ENCODE results near the gene HCFC1R1. TPM values are rescaled to one million over a fixed set of nuclear protein-coding genes. Genes with fewer than 3 reads are reported as not detected.

Gene HCFC1R1
- total and polyA plus RNA-seq, 2 of the 8 experiments (the other 6 are each of a cell fraction or from before 2014, with no cell fraction given) = 72.7 to 138 TPM

GRCh38 chr16:3025032-3026002, 1.6 kb upstream of the HCFC1R1 start:
- Histone ChIP-seq H2AFZ (ENCODE audit: low read length) (no peak overlapping the region), H2BK5ac (ENCODE audit: low read depth, low read length) (no peak overlapping the region), H3K9me3 (ENCODE audit: insufficient read depth in 2 of 2, low read depth in 1 of 2, low read length in 1 of 2) (no peaks in the 10 kb centered on the region), H3K56ac (replicated peaks; ENCODE audit: insufficient read length, low read depth, low read length) (no peak overlapping the region), H3K9ac (replicated peaks in 1 of 4; ENCODE audit: extremely low read depth in 1 of 4, low read depth in 3 of 4, low read length in 3 of 4) (no peak overlapping the region), H3K36me3 (ENCODE audit: control insufficient read depth in 2 of 4, insufficient read depth in 4 of 4, low read length in 3 of 4) (peaks cover 0 to 19% (median 11%) of the 10 kb centered on the region in 4 experiments; a peak in 7 of 8 replicates), H3K27me3 (replicated peaks in 1 of 4; ENCODE audit: control insufficient read depth in 3 of 4, extremely low read depth in 1 of 4, insufficient read depth in 3 of 4, low read length in 3 of 4) (no peaks in the 10 kb centered on the region), H3K79me1 (ENCODE audit: low read depth, low read length) (no peaks in the 10 kb centered on the region), H3K4me1 (replicated peaks in 1 of 4; ENCODE audit: control insufficient read depth in 3 of 4, insufficient read depth in 4 of 4, low read length in 3 of 4) (peaks cover 0 to 23% (median 20%) of the 10 kb centered on the region in 4 experiments; a peak in 6 of 7 replicates), H2BK12ac (ENCODE audit: low read depth, low read length) (no peak overlapping the region), H4K5ac (ENCODE audit: insufficient read length, low read depth, low read length) (no peak overlapping the region), H3K79me2 (ENCODE audit: control insufficient read depth in 1 of 2, insufficient read depth in 2 of 2, low read length in 2 of 2) (peaks cover 0 to 3% of the 10 kb centered on the region in 2 experiments; a peak in 1 of 4 replicates), H3K4me3 (ENCODE audit: extremely low read depth in 1 of 4, insufficient read depth in 2 of 4, low read depth in 3 of 4, low read length in 4 of 4) (no peak overlapping the region), H3K23me2 (ENCODE audit: low read depth, low read length) (peaks cover 17% of the 10 kb centered on the region; the same call in 1 of the 2 replicates), H4K91ac (replicated peaks; ENCODE audit: insufficient read length, low read length) (no peak overlapping the region), H4K20me1 (replicated peaks in 1 of 2; ENCODE audit: control insufficient read depth in 1 of 2, insufficient read depth in 2 of 2, low read length in 2 of 2) (peaks cover 9 to 26% of the 10 kb centered on the region in 2 experiments), H4K8ac (ENCODE audit: extremely low read depth, insufficient read depth, low read length) (no peak overlapping the region; the same call in 1 of the 2 replicates), H3K4me2 (ENCODE audit: insufficient read depth in 1 of 2, low read depth in 2 of 2, low read length in 2 of 2) (no peak overlapping the region), H3K14ac (ENCODE audit: insufficient read length) (no peak overlapping the region), H2BK15ac (ENCODE audit: low read length) (no peak overlapping the region), H3K27ac (ENCODE audit: low read depth, low read length) (no peak overlapping the region), H2BK20ac (ENCODE audit: low read length) (no peak overlapping the region), H3K23ac (ENCODE audit: insufficient read length) (no peak overlapping the region), H3K4ac (replicated peaks; ENCODE audit: insufficient read length, low read depth, low read length) (no peak overlapping the region), H2AK5ac (ENCODE audit: low read depth, low read length) (no peak overlapping the region), H2BK120ac (replicated peaks; ENCODE audit: low read depth, low read length) (no peak overlapping the region), H3K18ac (ENCODE audit: extremely low read depth, low read length) (no peak overlapping the region)
- no peak for DNase-seq (ENCODE audit: low read depth in 1 of 2, low spot score in 2 of 2)
- no peak for FAIRE-seq
- POLR2A ChIA-PET (ENCODE audit: partially characterized antibody) = interaction anchor here (0.5 to 35.7 kb wide), 12 partner anchors 4 to 145 kb away, joined by 3 to 1808 read pairs (median 53); partner anchors contain the start of genes BICDL2, CLDN6, CLDN9 and HCFC1R1
- 85% methylated on average over 18 of the region's 18 CpGs; no CpG with 5 or more reads in 1 of the 2 experiments for WGBS, 2 experiments (ENCODE audit: extremely low coverage in 1 of 2, insufficient coverage in 1 of 2, insufficient read length in 1 of 2, insufficient replicate concordance in 2 of 2, low coverage in 1 of 2, low lambda C conversion rate in 2 of 2, missing lambda C conversion rate in 1 of 2)
- CTCF ChIA-PET (ENCODE audit: partially characterized antibody) = interaction anchor here (0.7 to 23.8 kb wide), 6 partner anchors 10 to 128 kb away, joined by 3 to 639 read pairs (median 4); partner anchors contain the start of gene CLDN9
- TF ChIP-seq EP300 (IDR thresholded peaks at IDR 0.05; ENCODE audit: borderline replicate concordance in 1 of 2, low read depth in 2 of 2, low read length in 2 of 2) (no peak), CREB1 (IDR thresholded peaks at IDR 0.05) (no peak), HDAC6 (IDR thresholded peaks at IDR 0.05; ENCODE audit: low read depth, low read length) (no peak), CEBPB (IDR thresholded peaks at IDR 0.05; ENCODE audit: low read depth, low read length) (no peak), KDM5A (IDR thresholded peaks at IDR 0.05; ENCODE audit: low read length) (no peak), RBBP5 (IDR thresholded peaks at IDR 0.05; ENCODE audit: borderline replicate concordance, low read depth, low read length) (no peak), TCF12 (IDR thresholded peaks at IDR 0.05; ENCODE audit: low read depth, low read length) (no peak), BACH1 (IDR thresholded peaks at IDR 0.05; ENCODE audit: low read length) (no peak), USF2 (IDR thresholded peaks at IDR 0.05; ENCODE audit: low read length) (no peak)
- TF ChIP-seq, protein P1, sequence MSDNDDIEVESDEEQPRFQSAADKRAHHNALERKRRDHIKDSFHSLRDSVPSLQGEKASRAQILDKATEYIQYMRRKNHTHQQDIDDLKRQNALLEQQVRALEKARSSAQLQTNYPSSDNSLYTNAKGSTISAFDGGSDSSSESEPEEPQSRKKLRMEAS (IDR thresholded peaks at IDR 0.05) = no peak

All from H1 (cell line).